ENCODE measurements around the gene BOK.
"Not testable (repeated sequence)": the region's sequence is repeated elsewhere in the genome, so short reads cannot be mapped to it uniquely, and the experiment has no call there.

The BOK gene

GRCh38 chr2:241574911-241575623 is 16.5 kb downstream of the BOK start:
- no peak for DNase-seq

GRCh38 chr2:241575624-241576292 is 17.2 kb downstream of the BOK start:
- DNase-seq = no peak

GRCh38 chr2:241576293-241576654 is 17.7 kb downstream of the BOK start:
- DNase-seq = no peak

- no peak for DNase-seq
These were observed 19.0 kb downstream of the BOK start for GRCh38 chr2:241577413-241578122.

GRCh38 chr2:241579281-241579680 is 20.7 kb downstream of the BOK start:
- DNase-seq = no peak

- DNase-seq = no peak
These were observed 23.8 kb downstream of the BOK start for GRCh38 chr2:241582328-241582727.

GRCh38 chr2:241582806-241583205 is 24.3 kb downstream of the BOK start:
- DNase-seq = no peak

GRCh38 chr2:241584436-241584835 is 25.9 kb downstream of the BOK start:
- no peak for DNase-seq

- DNase-seq = no peak
These were observed 28.2 kb downstream of the BOK start for GRCh38 chr2:241586564-241587264.

- DNase-seq = not testable (repeated sequence)
These were observed 31.3 kb downstream of the BOK start for GRCh38 chr2:241589863-241590262.

- not testable (repeated sequence) for DNase-seq
These were observed 32.2 kb downstream of the BOK start for GRCh38 chr2:241590496-241591455.

GRCh38 chr2:241592126-241592845 is 33.7 kb downstream of the BOK start:
- no peak for DNase-seq

- no peak for DNase-seq
These were observed 34.7 kb downstream of the BOK start for GRCh38 chr2:241593271-241593670.

GRCh38 chr2:241595600-241596140 is 37.1 kb downstream of the BOK start:
- DNase-seq = no peak

GRCh38 chr2:241597561-241597960 is 39.0 kb downstream of the BOK start:
- DNase-seq = no peak

- DNase-seq = no peak
These were observed 39.5 kb downstream of the BOK start for GRCh38 chr2:241598061-241598460.

- DNase-seq = no peak
These were observed 39.9 kb downstream of the BOK start for GRCh38 chr2:241598487-241598886.

- no peak for DNase-seq
These were observed 41.1 kb downstream of the BOK start for GRCh38 chr2:241599615-241600014.

- DNase-seq = no peak
These were observed 43.3 kb downstream of the BOK start for GRCh38 chr2:241601841-241602240.

GRCh38 chr2:241602720-241603119 is 44.2 kb downstream of the BOK start:
- no peak for DNase-seq

- no peak for DNase-seq
These were observed 45.1 kb downstream of the BOK start for GRCh38 chr2:241603686-241604085.
